HEK293T (cell line): ENCODE data around the gene LSMEM2.

Experiments used
- CTBP1 ChIP-seq: fragments of 450-650 bp; IDR thresholded peaks from 2 replicates; pipeline ENCODE4 v1.6.1; 2016; ENCODE audit warnings: borderline replicate concordance
- ELF4 ChIP-seq: fragments of 450-650 bp; IDR thresholded peaks from 2 replicates; pipeline ENCODE4 v1.6.1; 2017; ENCODE audit warnings: antibody characterized with exemption
- FOXK2 ChIP-seq: fragments of 450-650 bp; IDR thresholded peaks from 2 replicates; pipeline ENCODE4 v1.6.1; 2016; ENCODE audit warnings: mild to moderate bottlenecking
- FOXM1 ChIP-seq: fragments of 450-650 bp; IDR thresholded peaks from 2 replicates; pipeline ENCODE4 v1.6.1; 2017; ENCODE audit warnings: mild to moderate bottlenecking, borderline replicate concordance
- L3MBTL2 ChIP-seq: fragments of 450-650 bp; conservative IDR thresholded peaks from 2 replicates; pipeline ENCODE4 v1.6.1; 2016; ENCODE audit warnings: mild to moderate bottlenecking
- SUZ12 ChIP-seq: fragments of 450-650 bp; IDR thresholded peaks from 2 replicates; pipeline ENCODE4 v1.6.1; 2016; ENCODE audit warnings: mild to moderate bottlenecking
- TARDBP ChIP-seq: fragments of 450-650 bp; IDR thresholded peaks from 2 replicates; pipeline ENCODE4 v1.6.1; 2016

DNA sequence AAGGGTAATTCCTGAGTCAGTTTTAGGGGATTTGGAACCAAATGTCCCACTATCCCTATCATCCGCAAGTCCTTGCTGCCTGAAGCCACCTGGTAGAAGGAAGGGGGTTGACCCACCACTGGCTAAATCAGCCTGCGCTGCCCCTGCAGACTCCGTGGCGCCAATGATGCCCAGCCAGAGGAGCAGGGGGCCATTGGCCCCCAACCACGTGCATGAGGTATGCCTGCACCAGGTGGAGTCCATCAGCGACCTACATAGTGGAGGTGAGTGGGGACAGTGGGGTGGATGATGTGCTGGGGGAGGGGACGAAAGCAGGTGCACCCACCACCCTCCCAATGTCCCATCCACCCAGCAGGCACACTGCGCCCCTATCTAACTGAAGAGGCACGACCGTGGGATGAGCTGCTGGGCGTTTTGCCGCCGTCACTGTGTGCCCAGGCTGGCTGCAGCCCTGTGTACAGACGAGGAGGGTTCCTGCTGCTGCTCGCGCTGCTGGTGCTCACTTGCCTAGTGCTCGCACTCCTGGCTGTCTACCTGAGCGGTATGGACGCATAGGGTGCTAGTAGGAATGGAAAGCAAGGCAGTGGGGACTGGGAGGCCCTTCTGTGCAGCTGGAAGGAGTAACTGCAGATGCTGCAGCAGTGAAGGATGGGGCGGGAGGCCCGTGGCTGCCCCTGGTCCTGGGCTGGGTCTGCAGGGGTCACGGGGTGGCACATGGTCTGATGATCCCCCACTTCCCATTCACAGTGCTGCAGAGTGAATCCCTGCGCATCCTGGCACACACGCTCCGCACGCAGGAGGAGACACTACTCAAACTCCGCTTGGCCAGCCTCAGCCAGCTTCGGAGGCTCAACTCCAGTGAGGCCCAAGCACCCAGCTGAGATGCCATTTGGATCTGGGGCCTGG, 7.7 kb downstream of the LSMEM2 start:
- no peak for TF ChIP-seq TARDBP
- TF ChIP-seq CTBP1 = no peak
- TF ChIP-seq ELF4 = no peak
- no peak for TF ChIP-seq FOXM1
- no peak for TF ChIP-seq SUZ12
- no peak for TF ChIP-seq FOXK2
- TF ChIP-seq L3MBTL2 = no peak
